HG03469 (cell line): ENCODE measurements around the gene SELENOK.
A peak's percentile ranks its signal among the peaks of the same experiment; 100 is the strongest.
"Not testable (repeated sequence)": the region's sequence is repeated elsewhere in the genome, so short reads cannot be mapped to it uniquely, and the experiment has no call there.

ENCODE experiments used
- ATAC-seq: cut with Tn5 transposase; IDR thresholded peaks from one replicate; pipeline ENCODE4 v1.9.1; 2021; ENCODE audit warnings: mild to moderate bottlenecking, moderate library complexity, moderate number of reproducible peaks; ENCODE audit not compliant: unreplicated experiment

Gene SELENOK

GRCh38 chr3:53891497-53892285 is at the start of gene SELENOK:
Gene SELENOK, minus strand, starts transcription at chr3:53891859.
- peak; percentile 92 for ATAC-seq

DNA sequence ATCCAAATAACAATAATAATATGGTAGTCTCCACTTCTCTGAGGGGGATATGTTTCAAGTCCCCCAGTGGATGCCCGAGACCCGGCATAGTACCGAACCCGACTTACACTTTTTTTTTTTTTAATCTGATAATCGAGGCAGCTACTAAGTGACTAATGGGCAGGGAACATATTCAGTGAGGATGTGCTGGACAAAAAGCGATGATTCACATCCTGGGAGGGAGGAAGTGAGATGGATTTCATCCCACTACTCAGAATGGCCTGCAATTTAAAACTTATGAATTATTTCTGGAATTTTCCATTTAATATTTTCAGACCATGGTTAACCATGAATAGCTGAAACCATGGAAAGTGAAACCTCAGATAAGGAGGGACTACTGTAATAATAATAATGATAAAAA is 49.5 kb upstream of the SELENOK start:
- no peak for ATAC-seq

DNA sequence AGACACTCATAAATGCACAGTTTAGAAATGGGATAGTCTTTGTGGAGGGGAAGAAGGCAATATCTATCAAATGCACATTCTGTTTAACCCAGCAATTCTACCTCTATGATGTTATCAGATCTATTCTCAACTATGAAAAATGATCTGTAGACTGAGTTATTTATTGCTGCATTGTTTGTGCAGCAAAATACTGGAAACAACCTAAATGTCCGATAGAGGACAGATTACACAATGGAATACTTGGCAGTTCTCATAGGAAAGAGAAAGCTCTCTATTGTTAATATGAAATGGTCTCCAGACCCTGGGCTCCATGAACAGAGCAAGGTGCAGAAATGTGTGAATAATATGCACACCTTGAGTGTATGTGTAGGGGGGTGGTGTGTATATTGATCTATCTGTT is 49.0 kb upstream of the SELENOK start:
- no peak for ATAC-seq

DNA sequence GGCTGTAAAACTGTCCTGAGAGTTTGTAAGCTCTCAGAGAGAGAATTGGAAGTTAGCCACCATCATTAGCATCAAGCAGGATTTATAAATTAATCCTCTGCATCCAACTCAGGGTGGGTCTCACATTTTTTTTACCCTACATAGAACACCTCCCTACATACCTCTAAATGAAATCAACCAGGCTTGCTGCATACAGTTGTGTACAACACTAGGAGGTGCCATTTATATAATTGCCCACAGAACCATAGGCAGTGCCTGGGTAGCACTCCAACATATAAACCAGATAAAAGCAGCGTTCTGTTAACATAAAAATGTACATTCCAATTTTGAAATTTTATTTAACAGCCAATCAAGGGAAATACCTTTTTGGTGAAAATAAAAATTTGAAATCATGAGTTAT is 48.2 kb upstream of the SELENOK start:
- no peak for ATAC-seq

DNA sequence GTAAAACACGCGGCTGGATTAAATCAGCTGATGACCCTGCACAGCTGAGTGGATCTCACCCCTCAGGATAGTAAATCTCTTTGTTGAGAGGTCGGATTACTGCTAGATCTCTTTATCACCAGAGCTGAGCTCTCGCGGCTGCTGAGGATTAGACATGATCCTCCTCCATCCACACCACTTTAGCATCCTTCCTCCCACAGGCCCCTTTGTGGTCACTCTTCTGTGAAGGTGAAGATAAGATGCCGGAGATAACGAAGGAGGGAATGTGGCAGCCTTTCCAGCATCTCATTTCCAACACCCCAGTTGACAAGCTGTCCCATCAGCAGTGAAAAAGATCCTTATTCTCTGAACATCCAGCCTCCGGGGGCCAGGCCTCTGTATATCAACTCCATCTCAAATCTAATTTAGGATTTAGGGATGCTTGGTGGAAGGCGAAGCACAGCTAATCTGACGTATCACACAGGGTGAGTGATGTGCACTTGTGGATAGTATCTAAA is 47.5 kb upstream of the SELENOK start:
- ATAC-seq, result no peak

- ATAC-seq, result no peak
Measured at GRCh38 chr3:53938645-53939044, 47.0 kb upstream of the SELENOK start.

DNA sequence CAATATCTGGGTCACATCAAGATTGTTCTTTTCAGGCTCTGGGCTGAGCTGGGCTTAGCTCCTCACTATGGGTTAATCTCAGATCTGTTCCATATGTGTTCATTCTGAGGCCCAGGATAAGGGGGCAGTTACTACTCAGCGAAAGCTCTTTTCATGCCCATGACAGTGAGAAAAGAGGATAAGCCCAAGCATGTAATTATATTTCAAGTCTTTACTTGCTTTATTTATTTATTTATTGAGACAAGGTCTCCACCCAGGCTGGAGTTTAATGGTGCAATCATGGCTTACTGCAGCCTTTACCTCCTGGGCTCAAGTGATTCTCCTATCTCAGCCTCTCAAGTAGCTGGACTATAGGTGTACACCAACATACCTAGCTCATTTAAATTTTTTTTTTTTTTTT is 44.7 kb upstream of the SELENOK start:
- ATAC-seq, result no peak

GRCh38 chr3:53935283-53935901 is 43.7 kb upstream of the SELENOK start:
- ATAC-seq, result no peak

GRCh38 chr3:53927208-53927872 is 35.7 kb upstream of the SELENOK start:
- not testable (repeated sequence) for ATAC-seq

DNA sequence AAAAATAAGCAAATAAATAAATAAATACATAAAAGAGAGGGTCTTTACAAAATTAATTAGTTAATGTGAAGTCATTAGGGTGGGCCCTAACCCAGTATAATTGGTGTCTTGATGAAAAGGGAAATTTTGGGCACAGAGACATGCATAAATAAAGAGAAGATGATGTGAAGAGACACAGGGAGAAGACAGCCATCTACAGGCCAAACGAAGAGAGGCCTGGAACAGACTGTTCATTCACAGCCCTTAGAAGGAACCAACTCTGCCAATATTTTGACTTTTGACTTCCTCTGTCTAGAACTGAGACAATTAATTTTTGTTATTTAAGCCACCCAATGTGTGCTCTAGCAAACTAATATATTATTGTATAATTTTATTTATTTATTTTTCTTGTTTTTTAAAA is 29.6 kb upstream of the SELENOK start:
- ATAC-seq, result no peak

- ATAC-seq, result no peak
Measured at GRCh38 chr3:53919741-53920140, 28.1 kb upstream of the SELENOK start.

- ATAC-seq, result no peak
Measured at GRCh38 chr3:53913401-53913800, 21.7 kb upstream of the SELENOK start.

GRCh38 chr3:53902711-53903110 is 11.1 kb upstream of the SELENOK start:
- ATAC-seq, result no peak

DNA sequence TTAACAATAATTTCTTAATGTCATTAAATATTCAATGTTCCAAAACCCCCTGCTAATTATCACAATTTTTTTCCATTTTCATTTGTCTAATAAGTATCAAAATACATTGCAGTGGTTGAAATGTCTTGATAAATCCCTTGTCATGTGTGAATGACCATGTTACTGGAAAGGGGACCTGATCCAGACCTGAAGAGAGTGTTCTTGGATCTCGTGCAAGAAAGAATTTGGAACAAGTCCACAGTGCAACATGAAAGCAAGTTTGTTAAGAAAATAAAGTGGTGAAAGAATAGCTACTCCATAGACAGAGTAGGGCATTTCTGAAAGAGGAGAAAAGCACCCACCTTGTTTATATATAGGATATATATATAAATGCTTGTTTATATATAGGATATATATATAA is 10.4 kb upstream of the SELENOK start:
- no peak for ATAC-seq

GRCh38 chr3:53900666-53901331 is 9.1 kb upstream of the SELENOK start:
- ATAC-seq, result no peak

GRCh38 chr3:53899750-53900149 is 8.1 kb upstream of the SELENOK start:
- ATAC-seq, result no peak

- no peak for ATAC-seq
Measured at GRCh38 chr3:53892286-53892637, 603 bp upstream of the SELENOK start.

- no peak for ATAC-seq
Measured at GRCh38 chr3:53890726-53891475, 758 bp downstream of the SELENOK start.

DNA sequence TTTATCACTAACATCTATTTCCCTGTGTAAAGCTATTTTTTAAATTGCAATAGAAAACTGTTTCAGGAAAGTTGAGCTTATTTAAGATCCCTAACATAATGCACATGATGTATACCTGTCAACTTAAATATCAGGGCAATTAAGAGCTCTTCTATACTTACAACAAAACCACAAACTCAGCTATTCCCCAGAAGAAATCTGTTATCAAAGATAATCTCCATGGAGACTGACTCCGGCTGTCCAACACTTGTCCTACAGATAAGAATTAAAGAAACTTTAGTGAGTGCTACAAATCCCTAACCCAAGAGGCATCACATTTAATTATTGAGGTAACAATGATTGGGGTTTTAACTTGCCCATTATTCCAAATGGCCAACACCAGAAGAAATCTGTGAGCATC is 3.4 kb downstream of the SELENOK start:
- ATAC-seq, result no peak

- no peak for ATAC-seq
Measured at GRCh38 chr3:53887446-53887845, 4.2 kb downstream of the SELENOK start.

GRCh38 chr3:53885239-53885638 is 6.4 kb downstream of the SELENOK start:
- ATAC-seq, result no peak
